Mesenchymal stem cell (in vitro differentiated cells and primary cell): ENCODE data around the gene USH2A.

Source experiments
- DNase-seq: peaks from one replicate; pipeline ENCODE4 v3.0.0-alpha.2; 2013
- H2AFZ ChIP-seq: one replicate; pipeline ENCODE4 v1.6.1; 2013; ENCODE audit warnings: low read depth, mild to moderate bottlenecking, control low read depth, inconsistent platforms, low read length, moderate library complexity
- H2AK5ac ChIP-seq: 2 replicates; pipeline ENCODE4 v1.6.1; 2013; ENCODE audit warnings: low read length, moderate library complexity, mild to moderate bottlenecking, inconsistent platforms; ENCODE audit not compliant: severe bottlenecking
- H2BK120ac ChIP-seq: one replicate; pipeline ENCODE4 v1.6.1; 2013; ENCODE audit warnings: low read depth, mild to moderate bottlenecking, inconsistent platforms, low read length, moderate library complexity
- H2BK12ac ChIP-seq, 2 experiments: one replicate each; pipeline ENCODE4 v1.6.1; 2013; ENCODE audit warnings: inconsistent platforms in 2 of 2, low read length in 2 of 2, mild to moderate bottlenecking in 2 of 2, moderate library complexity in 2 of 2, control low read depth in 1 of 2
- H2BK15ac ChIP-seq: one replicate; pipeline ENCODE4 v1.6.1; 2013; ENCODE audit warnings: mild to moderate bottlenecking, low read depth, inconsistent platforms; ENCODE audit not compliant: poor library complexity, severe bottlenecking
- H2BK5ac ChIP-seq: 2 replicates; pipeline ENCODE4 v1.6.1; 2013; ENCODE audit warnings: low read depth, mild to moderate bottlenecking, low read length, control low read depth, inconsistent platforms; ENCODE audit not compliant: poor library complexity, severe bottlenecking
- H3K14ac ChIP-seq, 2 experiments: one replicate each; pipeline ENCODE4 v1.6.1; 2013; ENCODE audit warnings: inconsistent platforms in 2 of 2, low read length in 2 of 2, control low read depth in 1 of 2, mild to moderate bottlenecking in 1 of 2, moderate library complexity in 1 of 2
- H3K18ac ChIP-seq, 2 experiments: one replicate each; pipeline ENCODE4 v1.6.1; 2013; ENCODE audit warnings: inconsistent platforms in 2 of 2, low read length in 2 of 2, control low read depth in 1 of 2, low read depth in 1 of 2, mild to moderate bottlenecking in 1 of 2
- H3K23ac ChIP-seq, 2 experiments: one replicate each; pipeline ENCODE4 v1.6.1; 2013; ENCODE audit warnings: inconsistent platforms in 2 of 2, low read length in 2 of 2, mild to moderate bottlenecking in 2 of 2, moderate library complexity in 2 of 2, control low read depth in 1 of 2
- H3K27ac ChIP-seq: 2 replicates; pipeline ENCODE4 v1.5.1; 2013; ENCODE audit warnings: mild to moderate bottlenecking, moderate library complexity, low read length, control low read depth, inconsistent platforms; ENCODE audit not compliant: poor library complexity, severe bottlenecking
- H3K27me3 ChIP-seq, 2 experiments: 2 replicates each; pipeline versions ENCODE4 v1.6.1 to v1.7.0; 2013; ENCODE audit warnings: low read length in 2 of 2, mild to moderate bottlenecking in 2 of 2, moderate library complexity in 2 of 2, control low read depth in 1 of 2, inconsistent platforms in 1 of 2; ENCODE audit not compliant: control insufficient read depth in 1 of 2, insufficient read depth in 1 of 2
- H3K36me3 ChIP-seq, 2 experiments: 2 replicates each; pipeline versions ENCODE4 v1.6.1 to v1.7.0; 2013; ENCODE audit warnings: low read length in 2 of 2, control low read depth in 1 of 2, inconsistent platforms in 1 of 2, low read depth in 1 of 2, mild to moderate bottlenecking in 1 of 2; ENCODE audit not compliant: insufficient read depth in 2 of 2, control insufficient read depth in 1 of 2
- H3K4ac ChIP-seq, 2 experiments: one replicate each; pipeline ENCODE4 v1.6.1; 2013; ENCODE audit warnings: inconsistent platforms in 2 of 2, low read length in 2 of 2, mild to moderate bottlenecking in 2 of 2, moderate library complexity in 2 of 2, control low read depth in 1 of 2, low read depth in 1 of 2
- H3K4me1 ChIP-seq: 2 replicates; pipeline ENCODE4 v1.6.1; 2013; ENCODE audit warnings: low read depth, low read length, control low read depth; ENCODE audit not compliant: control insufficient read depth, insufficient read depth
- H3K4me2 ChIP-seq: 2 replicates; pipeline ENCODE4 v1.6.1; 2013; ENCODE audit warnings: low read length, mild to moderate bottlenecking, inconsistent platforms; ENCODE audit not compliant: poor library complexity, severe bottlenecking
- H3K4me3 ChIP-seq, 2 experiments: 2 replicates each; pipeline versions ENCODE4 v1.5.1 to v1.7.0; 2013; ENCODE audit warnings: low read length in 2 of 2, mild to moderate bottlenecking in 2 of 2, control low read depth in 1 of 2, low read depth in 1 of 2; ENCODE audit not compliant: insufficient read depth in 1 of 2
- H3K79me1 ChIP-seq: replicated peaks from 2 replicates; pipeline ENCODE4 v1.6.1; 2013; ENCODE audit warnings: mild to moderate bottlenecking, control low read depth, low read length, inconsistent platforms; ENCODE audit not compliant: poor library complexity, severe bottlenecking
- H3K9ac ChIP-seq: 2 replicates; pipeline ENCODE4 v1.7.0; 2013; ENCODE audit warnings: mild to moderate bottlenecking, low read length, moderate library complexity
- H3K9me3 ChIP-seq: 2 replicates; pipeline ENCODE4 v1.7.0; 2013; ENCODE audit warnings: mild to moderate bottlenecking, low read length; ENCODE audit not compliant: control insufficient read depth
- H4K8ac ChIP-seq: one replicate; pipeline ENCODE4 v1.6.1; 2013; ENCODE audit warnings: inconsistent platforms, mild to moderate bottlenecking, low read length, moderate library complexity
- H4K91ac ChIP-seq: one replicate; pipeline ENCODE4 v1.6.1; 2013; ENCODE audit warnings: mild to moderate bottlenecking, low read length, inconsistent platforms
- WGBS: methylation state at CpG from one replicate; pipeline ENCODE4 v1.1.7; 2013; ENCODE audit warnings: mixed read lengths; 5-methylcytosine and 5-hydroxymethylcytosine counted together

The USH2A gene

GRCh38 chr1:216250861-216251260, 172.4 kb downstream of the USH2A start:
- DNase-seq, result no peak
- no peak overlapping the region for H3K14ac ChIP-seq
- WGBS, result 90% methylated on average over 3 of the region's 5 CpGs
- H3K79me1 ChIP-seq, result no peaks in the 10 kb centered on the region
- H3K27ac ChIP-seq, result no peak overlapping the region
- H3K36me3 ChIP-seq, result no peaks in the 10 kb centered on the region
- H3K23ac ChIP-seq, result no peak overlapping the region
- no peak overlapping the region for H2BK5ac ChIP-seq
- H2AFZ ChIP-seq, result no peak overlapping the region
- no peak overlapping the region for H4K91ac ChIP-seq
- no peak overlapping the region for H2AK5ac ChIP-seq
- no peak overlapping the region for H3K4me3 ChIP-seq
- H3K18ac ChIP-seq, result no peak overlapping the region
- no peaks in the 10 kb centered on the region for H3K9me3 ChIP-seq
- no peak overlapping the region for H3K4me2 ChIP-seq
- no peak overlapping the region for H2BK15ac ChIP-seq
- H3K9ac ChIP-seq, result no peak overlapping the region
- no peak overlapping the region for H3K4ac ChIP-seq
- H4K8ac ChIP-seq, result no peak overlapping the region
- no peak overlapping the region for H2BK12ac ChIP-seq
- H3K4me1 ChIP-seq, result no peaks in the 10 kb centered on the region
- H3K27me3 ChIP-seq, result no peaks in the 10 kb centered on the region
- H2BK120ac ChIP-seq, result no peak overlapping the region

GRCh38 chr1:216248628-216249027, 174.6 kb downstream of the USH2A start:
- Histone ChIP-seq H2AK5ac (no peak overlapping the region), H3K18ac (no peak overlapping the region), H2AFZ (no peak overlapping the region), H4K91ac (no peak overlapping the region), H3K36me3 (no peaks in the 10 kb centered on the region), H3K14ac (no peak overlapping the region), H3K4me1 (no peaks in the 10 kb centered on the region), H3K27ac (no peak overlapping the region), H2BK120ac (no peak overlapping the region), H3K4ac (no peak overlapping the region), H4K8ac (no peak overlapping the region), H3K27me3 (no peaks in the 10 kb centered on the region), H3K23ac (no peak overlapping the region), H3K4me3 (no peak overlapping the region), H2BK15ac (no peak overlapping the region), H3K4me2 (no peak overlapping the region), H3K9me3 (no peaks in the 10 kb centered on the region), H3K9ac (no peak overlapping the region), H2BK12ac (no peak overlapping the region), H3K79me1 (no peaks in the 10 kb centered on the region), H2BK5ac (no peak overlapping the region)
- DNase-seq, result no peak
- 100% methylated on average over 1 of the region's 3 CpGs for WGBS

GRCh38 chr1:216247937-216248336, 175.3 kb downstream of the USH2A start:
- Histone ChIP-seq H3K9ac (no peak overlapping the region), H2AK5ac (no peak overlapping the region), H2AFZ (no peak overlapping the region), H2BK120ac (no peak overlapping the region), H3K4me3 (no peak overlapping the region), H3K27me3 (no peaks in the 10 kb centered on the region), H2BK5ac (no peak overlapping the region), H2BK12ac (no peak overlapping the region), H2BK15ac (no peak overlapping the region), H3K14ac (no peak overlapping the region), H3K4ac (no peak overlapping the region), H3K79me1 (no peaks in the 10 kb centered on the region), H4K8ac (no peak overlapping the region), H3K4me2 (no peak overlapping the region), H3K4me1 (no peaks in the 10 kb centered on the region), H3K27ac (no peak overlapping the region), H3K18ac (no peak overlapping the region), H4K91ac (no peak overlapping the region), H3K36me3 (no peaks in the 10 kb centered on the region), H3K23ac (no peak overlapping the region), H3K9me3 (no peaks in the 10 kb centered on the region)
- DNase-seq, result no peak
- no CpG with 5 or more reads among the region's 1 CpG for whole genome bisulfite sequencing

- Histone ChIP-seq H3K27ac (no peak overlapping the region), H3K23ac (no peak overlapping the region), H3K79me1 (no peaks in the 10 kb centered on the region), H3K27me3 (no peaks in the 10 kb centered on the region), H3K4me1 (no peaks in the 10 kb centered on the region), H3K9ac (no peak overlapping the region), H2AK5ac (no peak overlapping the region), H3K36me3 (no peaks in the 10 kb centered on the region), H2BK12ac (no peak overlapping the region), H3K4me3 (no peak overlapping the region), H3K18ac (no peak overlapping the region), H3K4me2 (no peak overlapping the region), H4K8ac (no peak overlapping the region), H3K4ac (no peak overlapping the region), H3K14ac (no peak overlapping the region), H2AFZ (no peak overlapping the region), H2BK15ac (no peak overlapping the region), H3K9me3 (no peaks in the 10 kb centered on the region), H2BK120ac (no peak overlapping the region), H4K91ac (no peak overlapping the region), H2BK5ac (no peak overlapping the region)
- WGBS, result 82% methylated on average over 3 of the region's 4 CpGs
- DNase-seq, result no peak
These were observed 176.6 kb downstream of the USH2A start for GRCh38 chr1:216246577-216247203.
